KMS-11 (cell line): Measurements from ENCODE around the gene ETS2.

ENCODE experiments used
- H2AFZ ChIP-seq: fragments of 200-600 bp; sonication (generic); 2 replicates; pipeline ENCODE4 v1.6.1; 2016; ENCODE audit warnings: antibody characterized with exemption, mixed run types, low read depth
- H3K27ac ChIP-seq: fragments of 200-600 bp; sonication (generic); 2 replicates; pipeline ENCODE4 v1.6.1; 2016; ENCODE audit warnings: mild to moderate bottlenecking, mixed run types
- H3K27me3 ChIP-seq: fragments of 200-600 bp; sonication (generic); 2 replicates; pipeline ENCODE4 v1.6.1; 2017; ENCODE audit warnings: mild to moderate bottlenecking, low read depth, mixed run types, moderate library complexity; ENCODE audit not compliant: insufficient read depth
- H3K36me3 ChIP-seq: fragments of 200-600 bp; sonication (generic); 2 replicates; pipeline ENCODE4 v1.6.1; 2017; ENCODE audit warnings: mild to moderate bottlenecking, mixed run types; ENCODE audit not compliant: insufficient read depth
- H3K4me1 ChIP-seq: fragments of 200-600 bp; sonication (generic); 2 replicates; pipeline ENCODE4 v1.6.1; 2016; ENCODE audit warnings: mild to moderate bottlenecking, low read depth, mixed run types; ENCODE audit not compliant: poor library complexity, severe bottlenecking
- H3K4me2 ChIP-seq: fragments of 200-600 bp; sonication (generic); 2 replicates; pipeline ENCODE4 v1.7.0; 2016; ENCODE audit warnings: mild to moderate bottlenecking, mixed run types
- H3K4me3 ChIP-seq: fragments of 200-600 bp; sonication (generic); IDR thresholded peaks from 2 replicates; pipeline ENCODE4 v1.6.1; 2017; ENCODE audit warnings: low read depth, low read length, mixed read lengths; ENCODE audit not compliant: insufficient read depth
- H3K79me2 ChIP-seq: fragments of 200-600 bp; sonication (generic); 2 replicates; pipeline ENCODE4 v1.6.1; 2016; ENCODE audit warnings: low read depth, mixed run types; ENCODE audit not compliant: insufficient read depth
- H3K9ac ChIP-seq: fragments of 200-600 bp; sonication (generic); 2 replicates; pipeline ENCODE4 v1.6.1; 2016; ENCODE audit warnings: mild to moderate bottlenecking, mixed run types
- H4K20me1 ChIP-seq: fragments of 200-600 bp; sonication (generic); 2 replicates; pipeline ENCODE4 v1.6.1; 2016; ENCODE audit warnings: mild to moderate bottlenecking, mixed run types; ENCODE audit not compliant: insufficient read depth
- TF ChIP-seq, protein P1 (sequence below): fragments of 200-600 bp; sonication (generic); conservative IDR thresholded peaks from 2 replicates; pipeline ENCODE4 v1.6.1; 2017; ENCODE audit warnings: low read depth, mild to moderate bottlenecking, antibody characterized with exemption, low read length, moderate library complexity, mixed read lengths

The ETS2 gene

DNA sequence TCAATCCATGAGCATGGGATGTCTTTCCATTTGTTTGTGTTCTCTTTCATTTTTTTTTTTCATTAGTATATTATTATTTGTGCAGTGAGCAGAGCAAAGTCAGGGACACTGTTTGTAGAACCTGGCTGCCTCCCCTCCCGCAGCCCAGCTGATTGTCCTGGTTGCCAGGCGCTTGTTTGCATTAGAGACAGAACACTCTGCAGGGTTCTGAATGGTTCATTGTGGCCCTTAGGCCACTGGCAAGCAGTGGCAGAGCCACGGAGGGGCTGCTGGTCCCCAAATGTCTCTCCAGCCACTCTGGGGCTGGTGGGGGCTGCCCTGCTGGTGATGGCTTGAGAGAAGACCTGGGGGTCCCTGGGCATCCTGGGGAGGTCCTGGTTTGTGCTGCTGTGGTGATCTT lies 29.0 kb downstream of the ETS2 start:
- H3K27ac ChIP-seq: no peak overlapping the region
- no peak overlapping the region for H3K4me3 ChIP-seq
- H3K27me3 ChIP-seq: no peaks in the 10 kb centered on the region
- no peak overlapping the region for H3K4me2 ChIP-seq
- peaks cover 16% of the 10 kb centered on the region for H3K4me1 ChIP-seq
- H3K9ac ChIP-seq: no peak overlapping the region
- H2AFZ ChIP-seq: no peak overlapping the region
- no peaks in the 10 kb centered on the region for H3K79me2 ChIP-seq
- H4K20me1 ChIP-seq: no peaks in the 10 kb centered on the region
- no peaks in the 10 kb centered on the region for H3K36me3 ChIP-seq
- TF ChIP-seq, protein P1, sequence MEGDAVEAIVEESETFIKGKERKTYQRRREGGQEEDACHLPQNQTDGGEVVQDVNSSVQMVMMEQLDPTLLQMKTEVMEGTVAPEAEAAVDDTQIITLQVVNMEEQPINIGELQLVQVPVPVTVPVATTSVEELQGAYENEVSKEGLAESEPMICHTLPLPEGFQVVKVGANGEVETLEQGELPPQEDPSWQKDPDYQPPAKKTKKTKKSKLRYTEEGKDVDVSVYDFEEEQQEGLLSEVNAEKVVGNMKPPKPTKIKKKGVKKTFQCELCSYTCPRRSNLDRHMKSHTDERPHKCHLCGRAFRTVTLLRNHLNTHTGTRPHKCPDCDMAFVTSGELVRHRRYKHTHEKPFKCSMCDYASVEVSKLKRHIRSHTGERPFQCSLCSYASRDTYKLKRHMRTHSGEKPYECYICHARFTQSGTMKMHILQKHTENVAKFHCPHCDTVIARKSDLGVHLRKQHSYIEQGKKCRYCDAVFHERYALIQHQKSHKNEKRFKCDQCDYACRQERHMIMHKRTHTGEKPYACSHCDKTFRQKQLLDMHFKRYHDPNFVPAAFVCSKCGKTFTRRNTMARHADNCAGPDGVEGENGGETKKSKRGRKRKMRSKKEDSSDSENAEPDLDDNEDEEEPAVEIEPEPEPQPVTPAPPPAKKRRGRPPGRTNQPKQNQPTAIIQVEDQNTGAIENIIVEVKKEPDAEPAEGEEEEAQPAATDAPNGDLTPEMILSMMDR: no peak

DNA sequence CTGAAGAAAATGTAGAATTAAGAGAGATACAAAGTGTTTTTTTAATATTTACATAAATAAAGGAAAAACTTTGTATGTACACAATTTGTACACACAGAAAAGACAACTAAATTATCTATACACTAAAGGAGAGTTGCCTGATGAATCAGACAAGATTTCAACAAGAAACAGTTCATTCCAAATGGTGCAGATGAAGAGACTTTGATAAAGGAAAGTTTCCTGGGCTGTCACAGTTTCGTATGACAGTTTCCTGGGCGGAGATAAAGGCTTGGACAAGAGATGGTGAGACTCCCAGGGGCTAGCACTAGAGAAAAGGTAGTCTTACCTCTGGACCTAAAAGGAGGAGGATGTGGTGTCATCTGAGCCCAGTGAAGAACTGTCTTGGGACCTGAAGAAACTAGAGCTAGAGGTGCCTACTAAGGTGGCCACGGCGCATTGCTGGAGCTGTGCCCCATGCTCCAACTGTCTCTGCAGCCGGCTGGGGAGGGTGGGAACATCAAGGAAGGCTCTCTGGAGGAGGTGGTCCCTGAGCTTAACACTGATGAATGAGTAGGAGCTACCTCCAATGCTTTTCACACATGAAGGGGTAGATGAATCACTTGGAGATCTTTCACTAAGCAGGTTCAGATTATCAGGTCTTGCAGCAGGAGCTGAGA lies 32.2 kb downstream of the ETS2 start:
- H3K27me3 ChIP-seq: no peaks in the 10 kb centered on the region
- H3K4me1 ChIP-seq: no peaks in the 10 kb centered on the region
- H3K4me3 ChIP-seq: no peak overlapping the region
- no peak overlapping the region for H3K4me2 ChIP-seq
- TF ChIP-seq, protein P1: no peak
- no peaks in the 10 kb centered on the region for H4K20me1 ChIP-seq
- H2AFZ ChIP-seq: no peak overlapping the region
- no peak overlapping the region for H3K27ac ChIP-seq
- H3K79me2 ChIP-seq: no peaks in the 10 kb centered on the region
- no peaks in the 10 kb centered on the region for H3K36me3 ChIP-seq
- H3K9ac ChIP-seq: no peak overlapping the region

DNA sequence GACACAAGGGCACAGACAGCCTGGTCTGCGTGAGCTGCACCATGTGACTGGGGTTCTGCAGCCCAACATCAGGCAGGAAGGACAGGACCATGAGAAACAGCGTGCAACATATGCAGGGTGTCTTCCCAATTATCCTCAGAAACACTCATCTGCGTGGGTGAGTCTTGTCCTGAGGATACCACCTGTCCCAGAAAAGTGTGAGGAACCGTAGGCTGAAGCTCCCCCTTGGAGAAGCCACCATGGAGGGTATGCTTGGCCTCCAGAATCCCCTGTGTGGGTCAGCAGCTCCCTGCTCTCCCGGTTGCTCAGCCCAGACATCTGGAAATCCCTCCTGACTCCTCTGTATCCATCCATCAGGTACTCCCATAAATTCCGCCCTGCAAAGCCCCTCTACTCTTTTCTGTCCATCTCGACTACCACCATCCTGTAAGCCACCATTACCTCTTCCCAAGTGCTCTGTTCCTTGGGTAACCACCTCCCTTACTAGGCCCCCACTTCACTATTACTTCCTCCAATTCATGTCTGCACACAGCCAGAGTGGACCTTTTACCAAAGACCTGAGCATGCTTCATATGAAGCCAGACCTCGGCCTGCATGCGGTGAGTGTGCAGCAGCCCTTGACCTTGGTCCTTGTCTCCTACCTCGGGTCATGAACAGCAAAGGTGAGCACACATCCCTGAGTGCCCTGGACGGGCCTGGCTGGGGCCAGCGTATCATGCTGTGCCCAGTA lies 33.0 kb downstream of the ETS2 start:
- no peak overlapping the region for H3K27ac ChIP-seq
- H3K9ac ChIP-seq: no peak overlapping the region
- no peaks in the 10 kb centered on the region for H3K27me3 ChIP-seq
- no peaks in the 10 kb centered on the region for H3K4me1 ChIP-seq
- no peaks in the 10 kb centered on the region for H4K20me1 ChIP-seq
- H3K79me2 ChIP-seq: no peaks in the 10 kb centered on the region
- H3K4me2 ChIP-seq: no peak overlapping the region
- no peaks in the 10 kb centered on the region for H3K36me3 ChIP-seq
- no peak overlapping the region for H2AFZ ChIP-seq
- H3K4me3 ChIP-seq: no peak overlapping the region
- TF ChIP-seq, protein P1: no peak

DNA sequence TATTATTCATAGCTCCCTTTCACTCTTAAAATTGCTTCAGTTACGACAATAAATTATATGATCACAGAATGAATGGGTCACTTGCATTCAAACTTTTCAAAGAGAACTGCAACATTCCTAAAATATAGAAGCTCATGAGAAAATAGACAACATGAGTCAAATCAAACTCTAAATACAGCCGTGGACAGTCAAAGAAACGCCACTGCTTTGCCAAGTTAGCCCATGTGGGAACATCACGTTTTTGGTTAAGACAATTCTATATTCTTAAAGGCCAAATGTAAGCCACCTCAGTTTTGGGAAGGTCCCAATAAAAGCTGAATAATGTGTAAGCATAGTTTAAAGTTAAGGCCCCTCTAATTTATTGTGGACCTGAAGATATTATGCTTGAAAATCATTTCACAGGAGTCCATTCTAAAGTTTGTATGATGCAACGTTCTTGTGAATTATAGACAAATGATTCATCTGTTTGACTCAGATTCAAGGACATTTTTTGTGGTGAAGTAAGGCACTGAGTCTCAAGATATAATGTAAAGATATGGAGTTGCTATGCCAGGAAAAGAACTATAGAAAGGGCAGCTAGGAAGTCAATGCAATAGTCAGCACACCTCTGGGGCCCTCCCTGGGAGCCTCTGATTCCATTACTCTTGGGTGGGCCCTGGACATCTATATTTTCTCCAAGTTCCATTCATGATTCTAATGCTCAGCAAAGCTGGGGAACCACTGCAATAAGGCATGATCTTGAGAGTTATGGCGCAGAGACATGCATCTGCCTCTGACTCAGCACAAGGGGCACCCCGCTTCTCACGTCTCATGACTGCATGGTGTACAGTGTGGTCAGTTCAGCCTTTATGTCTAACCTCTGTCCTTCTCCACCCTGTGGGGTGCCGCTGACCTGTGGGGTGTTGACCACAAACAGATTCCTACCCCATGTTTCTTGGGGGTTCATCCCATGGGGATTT lies 33.9 kb downstream of the ETS2 start:
- Histone ChIP-seq H3K4me3 (no peak overlapping the region), H4K20me1 (no peaks in the 10 kb centered on the region), H3K9ac (no peak overlapping the region), H3K79me2 (no peaks in the 10 kb centered on the region), H3K36me3 (no peaks in the 10 kb centered on the region), H2AFZ (no peak overlapping the region), H3K4me2 (no peak overlapping the region), H3K27me3 (no peaks in the 10 kb centered on the region), H3K27ac (no peak overlapping the region), H3K4me1 (no peaks in the 10 kb centered on the region)
- TF ChIP-seq, protein P1: no peak
